Measurements from ENCODE around the gene PTPDC1. TPM values are rescaled to one million over a fixed set of nuclear protein-coding genes. Genes with fewer than 3 reads are reported as not detected.

The PTPDC1 gene
- total RNA-seq, 1 donor from 2014 or later, result 9.5 TPM

- H3K36me3 Mint-ChIP-seq (ENCODE audit: low read depth), result no peaks in the 10 kb centered on the region
- no peaks in the 10 kb centered on the region for H3K9me3 Mint-ChIP-seq
- H3K27me3 Mint-ChIP-seq (ENCODE audit: low read depth), result no peaks in the 10 kb centered on the region
- H3K27ac Mint-ChIP-seq (ENCODE audit: unreplicated experiment), result no peak overlapping the region
- no peak for DNase-seq (ENCODE audit: low read depth, low spot score)
- TF ChIP-seq CTCF (conservative IDR thresholded peaks at IDR 0.05), result no peak
- H3K4me1 Mint-ChIP-seq, result peaks cover 22% of the 10 kb centered on the region
- no peak overlapping the region for H3K4me3 Mint-ChIP-seq
These were observed 60.1 kb downstream of the PTPDC1 start for GRCh38 chr9:94144394-94144793.

GRCh38 chr9:94145640-94146039 lies 61.4 kb downstream of the PTPDC1 start:
- peaks cover 14% of the 10 kb centered on the region for H3K4me1 Mint-ChIP-seq
- H3K9me3 Mint-ChIP-seq, result no peaks in the 10 kb centered on the region

GRCh38 chr9:94147776-94148175 lies 63.5 kb downstream of the PTPDC1 start:
- peaks cover 6% of the 10 kb centered on the region for H3K4me1 Mint-ChIP-seq
- no peaks in the 10 kb centered on the region for H3K9me3 Mint-ChIP-seq
- H3K27me3 Mint-ChIP-seq (ENCODE audit: low read depth), result no peaks in the 10 kb centered on the region
- no peak overlapping the region for H3K4me3 Mint-ChIP-seq
- H3K27ac Mint-ChIP-seq (ENCODE audit: unreplicated experiment), result peak overlapping the region; percentile 35
- H3K36me3 Mint-ChIP-seq (ENCODE audit: low read depth), result no peaks in the 10 kb centered on the region
- DNase-seq (ENCODE audit: low read depth, low spot score), result no peak
- TF ChIP-seq CTCF (conservative IDR thresholded peaks at IDR 0.05), result no peak

More at GRCh38 chr9:94145640-94146039, 61.4 kb downstream of the PTPDC1 start:
- Mint-ChIP-seq H3K36me3 (ENCODE audit: low read depth) (no peaks in the 10 kb centered on the region), H3K4me3 (no peak overlapping the region), H3K27me3 (ENCODE audit: low read depth) (no peaks in the 10 kb centered on the region), H3K27ac (ENCODE audit: unreplicated experiment) (no peak overlapping the region)
- TF ChIP-seq CTCF (conservative IDR thresholded peaks at IDR 0.05), result no peak
- no peak for DNase-seq (ENCODE audit: low read depth, low spot score)

GRCh38 chr9:94148419-94148818 lies 64.2 kb downstream of the PTPDC1 start:
- Mint-ChIP-seq H3K36me3 (ENCODE audit: low read depth) (no peaks in the 10 kb centered on the region), H3K9me3 (no peaks in the 10 kb centered on the region), H3K4me3 (no peak overlapping the region), H3K27ac (ENCODE audit: unreplicated experiment) (no peak overlapping the region), H3K27me3 (ENCODE audit: low read depth) (no peaks in the 10 kb centered on the region), H3K4me1 (peaks cover 6% of the 10 kb centered on the region)
- DNase-seq (ENCODE audit: low read depth, low spot score), result no peak
- TF ChIP-seq CTCF (conservative IDR thresholded peaks at IDR 0.05), result no peak

- H3K9me3 Mint-ChIP-seq, result peaks cover 4% of the 10 kb centered on the region
- no peak for DNase-seq (ENCODE audit: low read depth, low spot score)
- no peak overlapping the region for H3K4me3 Mint-ChIP-seq
- H3K36me3 Mint-ChIP-seq (ENCODE audit: low read depth), result no peaks in the 10 kb centered on the region
- H3K27ac Mint-ChIP-seq (ENCODE audit: unreplicated experiment), result no peak overlapping the region
- no peaks in the 10 kb centered on the region for H3K27me3 Mint-ChIP-seq (ENCODE audit: low read depth)
- no peak for TF ChIP-seq CTCF (conservative IDR thresholded peaks at IDR 0.05)
- peaks cover 6% of the 10 kb centered on the region for H3K4me1 Mint-ChIP-seq
These were observed 65.4 kb downstream of the PTPDC1 start for GRCh38 chr9:94149696-94150095.

All from neural crest cell (in vitro differentiated cells).